PFSK-1 (cell line): Measurements from ENCODE around the gene BTBD1.

Source experiments
- FOXP2 ChIP-seq: optimal IDR thresholded peaks from 2 replicates; pipeline ENCODE3; 2011; ENCODE audit warnings: borderline replicate concordance, control low read depth, inconsistent platforms; ENCODE audit not compliant: insufficient read depth; ENCODE audit errors: extremely low read length, extremely low read depth
- POLR2AphosphoS5 ChIP-seq: IDR thresholded peaks from 2 replicates; pipeline ENCODE4 v1.6.1; 2012; ENCODE audit warnings: low read depth, mild to moderate bottlenecking, control low read depth, low read length, moderate library complexity
- REST ChIP-seq, 2 experiments: IDR thresholded peaks; 2 replicates each; pipeline versions ENCODE4 v1.6.1 to v1.8.0; 2011 to 2012; ENCODE audit warnings: low read depth in 2 of 2, low read length in 2 of 2, control low read depth in 1 of 2, inconsistent platforms in 1 of 2, mild to moderate bottlenecking in 1 of 2, moderate library complexity in 1 of 2; ENCODE audit not compliant: insufficient read depth in 1 of 2
- SIN3A ChIP-seq: IDR thresholded peaks from 2 replicates; pipeline ENCODE4 v1.6.1; 2012; ENCODE audit warnings: mild to moderate bottlenecking, low read length, moderate library complexity, borderline replicate concordance; ENCODE audit not compliant: insufficient read depth
- TAF1 ChIP-seq: IDR thresholded peaks from 2 replicates; pipeline ENCODE4 v1.6.1; 2012; ENCODE audit warnings: low read length, control low read depth, borderline replicate concordance; ENCODE audit not compliant: insufficient read depth

BTBD1 gene

GRCh38 chr15:83105440-83105839 is 38.4 kb upstream of the BTBD1 start:
- TF ChIP-seq FOXP2 (no peak), SIN3A (no peak), TAF1 (no peak), POLR2AphosphoS5 (no peak), REST (IDR thresholded peaks at IDR 0.05; ENCODE audit: insufficient read depth in 1 of 2, low read depth in 2 of 2, low read length in 2 of 2) (no peak)

GRCh38 chr15:83104141-83104540 is 37.1 kb upstream of the BTBD1 start:
- TF ChIP-seq TAF1 (no peak), FOXP2 (no peak), POLR2AphosphoS5 (no peak), REST (IDR thresholded peaks at IDR 0.05; ENCODE audit: insufficient read depth in 1 of 2, low read depth in 2 of 2, low read length in 2 of 2) (no peak), SIN3A (no peak)

GRCh38 chr15:83102346-83102745 is 35.3 kb upstream of the BTBD1 start:
- TF ChIP-seq FOXP2 (no peak), SIN3A (no peak), POLR2AphosphoS5 (no peak), REST (IDR thresholded peaks at IDR 0.05; ENCODE audit: insufficient read depth in 1 of 2, low read depth in 2 of 2, low read length in 2 of 2) (no peak), TAF1 (no peak)

- TF ChIP-seq TAF1 (no peak), REST (IDR thresholded peaks at IDR 0.05; ENCODE audit: insufficient read depth in 1 of 2, low read depth in 2 of 2, low read length in 2 of 2) (no peak), SIN3A (no peak), POLR2AphosphoS5 (no peak), FOXP2 (no peak)
These were observed 33.1 kb upstream of the BTBD1 start for GRCh38 chr15:83100097-83100646.

GRCh38 chr15:83099290-83099689 is 32.2 kb upstream of the BTBD1 start:
- no peak for TF ChIP-seq REST (IDR thresholded peaks at IDR 0.05; ENCODE audit: insufficient read depth in 1 of 2, low read depth in 2 of 2, low read length in 2 of 2)
- TF ChIP-seq FOXP2, result no peak
- no peak for TF ChIP-seq POLR2AphosphoS5
- TF ChIP-seq SIN3A, result no peak
- no peak for TF ChIP-seq TAF1
